GM12878 (cell line): ENCODE measurements around the gene ECSIT. TPM values are rescaled to one million over a fixed set of nuclear protein-coding genes. Genes with fewer than 3 reads are reported as not detected.

Experiments used
- ATAC-seq: fragments of 200-7000 bp; cut with Tn5 transposase; 3 replicates; pipeline ENCODE4 v1.9.1; 2020; ENCODE audit warnings: mild to moderate bottlenecking, moderate library complexity
- BruUV-seq: library from RNA; stranded (reverse); fragments of 400-500 nt; replicated peaks from 2 replicates; lab custom pipeline; 2021; lab: Mats Ljungman, UMichigan
- CTCF ChIA-PET: fragments of 300-600 bp; sonication (Branson Sonifier 250); formaldehyde crosslinking; extraction: SDS; loops from one replicate; lab custom pipeline; 2021; ENCODE audit warnings: inconsistent platforms; lab: Yijun Ruan, JAX
- POLR2A ChIA-PET: fragments of 350-600 bp; formaldehyde crosslinking; extraction: SDS; loops from one replicate; lab custom pipeline; 2021; ENCODE audit warnings: inconsistent platforms; lab: Charles Lee
- RAD21 ChIA-PET: fragments of 300-600 bp; sonication (Branson Sonifier 250); formaldehyde crosslinking; loops from one replicate; lab custom pipeline; 2023; ENCODE audit warnings: antibody characterized with exemption; ENCODE audit not compliant: unreplicated experiment; lab: Charles Lee
- SMC1A ChIA-PET: fragments of 300-600 bp; sonication (Branson Sonifier 250); formaldehyde crosslinking; loops from one replicate; lab custom pipeline; 2023; ENCODE audit not compliant: unreplicated experiment, uncharacterized antibody; lab: Charles Lee
- DNase-seq: peaks from one replicate; pipeline ENCODE4 v3.0.0-alpha.2; 2011; ENCODE audit warnings: low read depth, low spot score
- FAIRE-seq: peaks from 3 replicates; lab custom pipeline; 2011; peaks lifted over from hg19 to GRCh38; lab: Jason Lieb, UNC
- H2AFZ ChIP-seq: 2 replicates; pipeline ENCODE4 v1.6.0; 2011; ENCODE audit warnings: low read depth, low read length, control low read depth; ENCODE audit not compliant: control insufficient read depth
- H3K27ac ChIP-seq: 2 replicates; pipeline ENCODE4 v1.5.1; 2011; ENCODE audit warnings: control low read depth; ENCODE audit not compliant: control insufficient read depth, insufficient read depth
- H3K27me3 ChIP-seq, 2 experiments: replicated peaks in 1 of 2; 2 replicates each; pipeline versions ENCODE4 v1.6.0 to v1.6.1; 2011; ENCODE audit warnings: low read length in 1 of 2; ENCODE audit not compliant: control insufficient read depth in 2 of 2, insufficient read depth in 2 of 2
- H3K36me3 ChIP-seq, 2 experiments: 2 replicates each; pipeline ENCODE4 v1.5.1; 2011; ENCODE audit warnings: low read length in 1 of 2; ENCODE audit not compliant: control insufficient read depth in 2 of 2, insufficient read depth in 2 of 2
- H3K4me1 ChIP-seq: 2 replicates; pipeline ENCODE4 v1.6.1; 2011; ENCODE audit warnings: mild to moderate bottlenecking, low read length, moderate library complexity, mixed read lengths; ENCODE audit not compliant: control insufficient read depth, insufficient read depth
- H3K4me2 ChIP-seq: 2 replicates; pipeline ENCODE4 v1.6.0; 2011; ENCODE audit warnings: control low read depth; ENCODE audit not compliant: control insufficient read depth, insufficient read depth
- H3K4me3 ChIP-seq: fragments of 200-600 bp; sonication (generic); 2 replicates; pipeline ENCODE4 v1.5.1; 2016
- H3K79me2 ChIP-seq: 2 replicates; pipeline ENCODE4 v1.6.0; 2011; ENCODE audit warnings: low read length; ENCODE audit not compliant: control insufficient read depth, insufficient read depth
- H3K9ac ChIP-seq: 2 replicates; pipeline ENCODE4 v1.8.0; 2011; ENCODE audit warnings: low read length, control low read depth, mixed read lengths; ENCODE audit not compliant: control insufficient read depth, insufficient read depth
- H3K9me3 ChIP-seq: replicated peaks from 3 replicates; pipeline ENCODE4 v1.5.1; 2011; ENCODE audit warnings: mild to moderate bottlenecking, low read length; ENCODE audit not compliant: control insufficient read depth, insufficient read depth
- H4K20me1 ChIP-seq: 2 replicates; pipeline ENCODE4 v1.6.0; 2011; ENCODE audit not compliant: control insufficient read depth, insufficient read depth
- ATF7 ChIP-seq: fragments of 450-650 bp; IDR thresholded peaks from 2 replicates; pipeline ENCODE4 v1.6.1; 2016; ENCODE audit warnings: low read depth, mild to moderate bottlenecking
- BCL11A ChIP-seq: IDR thresholded peaks from 2 replicates; pipeline ENCODE4 v1.6.1; 2011; ENCODE audit warnings: low read depth, low read length
- BHLHE40 ChIP-seq, 2 experiments: fragments of 450-650 bp in 1 of 2; IDR thresholded peaks; 2 replicates each; pipeline ENCODE4 v1.6.1; 2011 to 2017; ENCODE audit warnings: low read depth in 2 of 2, borderline replicate concordance in 1 of 2, improper control_type of control experiment in 1 of 2, low read length in 1 of 2, mild to moderate bottlenecking in 1 of 2
- DPF2 ChIP-seq: fragments of 450-650 bp; IDR thresholded peaks from 2 replicates; pipeline ENCODE4 v1.6.1; 2017; ENCODE audit warnings: mild to moderate bottlenecking
- E4F1 ChIP-seq: fragments of 450-650 bp; IDR thresholded peaks from 2 replicates; pipeline ENCODE4 v1.6.1; 2018; ENCODE audit warnings: borderline replicate concordance, mild to moderate bottlenecking; ENCODE audit not compliant: partially characterized antibody
- GABPA ChIP-seq: IDR thresholded peaks from 2 replicates; pipeline ENCODE4 v1.6.1; 2014; ENCODE audit warnings: antibody characterized with exemption, low read depth, mild to moderate bottlenecking, inconsistent platforms
- HDAC2 ChIP-seq: fragments of 200-600 bp; sonication (generic); IDR thresholded peaks from 2 replicates; pipeline ENCODE4 v1.6.1; 2017
- IKZF1 ChIP-seq: fragments of 450-650 bp; conservative IDR thresholded peaks from 2 replicates; pipeline ENCODE4 v1.6.1; 2017; ENCODE audit warnings: antibody characterized with exemption, mild to moderate bottlenecking
- IRF4 ChIP-seq: IDR thresholded peaks from 2 replicates; pipeline ENCODE4 v1.6.1; 2011; ENCODE audit warnings: low read depth, low read length
- JUNB ChIP-seq: IDR thresholded peaks from 2 replicates; pipeline ENCODE4 v1.6.1; 2016; ENCODE audit warnings: antibody characterized with exemption, mild to moderate bottlenecking
- MTA2 ChIP-seq: fragments of 450-650 bp; IDR thresholded peaks from 2 replicates; pipeline ENCODE4 v1.6.1; 2016; ENCODE audit warnings: low read depth, mild to moderate bottlenecking, moderate library complexity
- NBN ChIP-seq: fragments of 450-650 bp; IDR thresholded peaks from 2 replicates; pipeline ENCODE4 v1.6.1; 2016
- NRF1 ChIP-seq: conservative IDR thresholded peaks from 2 replicates; pipeline ENCODE4 v1.6.1; 2011; ENCODE audit warnings: mild to moderate bottlenecking, low read depth, low read length, improper control_type of control experiment
- PBX3 ChIP-seq: IDR thresholded peaks from 2 replicates; pipeline ENCODE4 v1.6.1; 2011; ENCODE audit warnings: mild to moderate bottlenecking, low read depth, low read length, moderate library complexity; ENCODE audit not compliant: insufficient replicate concordance
- RELB ChIP-seq: fragments of 450-650 bp; IDR thresholded peaks from 2 replicates; pipeline ENCODE4 v1.6.1; 2017; ENCODE audit warnings: low read depth, mild to moderate bottlenecking, moderate library complexity
- RUNX3 ChIP-seq: IDR thresholded peaks from 2 replicates; pipeline ENCODE4 v1.6.1; 2012; ENCODE audit warnings: low read length, inconsistent platforms
- SMAD1 ChIP-seq: fragments of 450-650 bp; IDR thresholded peaks from 2 replicates; pipeline ENCODE4 v1.6.1; 2018; ENCODE audit warnings: mild to moderate bottlenecking, low read depth; ENCODE audit not compliant: partially characterized antibody
- TARDBP ChIP-seq: IDR thresholded peaks from 2 replicates; pipeline ENCODE4 v1.6.1; 2016; ENCODE audit warnings: borderline replicate concordance
- WGBS: methylation state at CpG from one replicate; pipeline ENCODE4 v1.1.6; 2016; ENCODE audit warnings: low lambda C conversion rate; ENCODE audit not compliant: insufficient replicate concordance, insufficient coverage; ENCODE audit errors: missing lambda C conversion rate; 5-methylcytosine and 5-hydroxymethylcytosine counted together
- in situ Hi-C: fragments of 300-500 bp; cut with MboI; formaldehyde crosslinking; loops from 9 replicates; pipeline ENCODE4 v1.14.3; 2018; ENCODE audit warnings: mixed read lengths
- intact Hi-C: fragments of 100-400 bp; cut with micrococcal nuclease; formaldehyde crosslinking; loops from one replicate; pipeline ENCODE4 v1.14.2; 2022; ENCODE audit not compliant: unreplicated experiment
- polyA plus RNA-seq, 11 experiments: library from polyadenylated mRNA; depleted of rRNA in 4 of 11; unstranded in 6 of 11; stranded (reverse) in 5 of 11; fragments of >200 nt; fragmentation: Nextera tagmentation in 4 of 11; fragmentation: Illumina TruSeq in 1 of 11; extraction: Ambion mirVana in 4 of 11; extraction: Trizol in 1 of 11; gene quantifications; 1 replicate in 1 of 11; 2 replicates in 10 of 11; pipeline versions ENCODE4 v1.2.1 to v1.2.3, GENCODE V29; 2011 to 2016; ENCODE audit warnings: inconsistent platforms in 2 of 11, missing spikeins in 2 of 11, low read depth in 1 of 11
- total RNA-seq, 4 experiments: library from RNA; depleted of rRNA in 3 of 4; stranded (reverse); fragments of >200 nt in 3 of 4; fragmentation: Illumina TruSeq in 1 of 4; extraction: Trizol in 1 of 4; gene quantifications; 2 replicates each; pipeline versions ENCODE4 v1.2.1 to v1.2.3, GENCODE V29; 2013 to 2021
- TF ChIP-seq, protein P1 (sequence below): fragments of 450-650 bp; IDR thresholded peaks from 2 replicates; pipeline ENCODE4 v1.6.1; 2016; ENCODE audit warnings: mild to moderate bottlenecking

Gene ECSIT
- total and polyA plus RNA-seq, 10 of the 15 experiments (the other 5 are each of a cell fraction or from before 2014, with no cell fraction given) = 1.0 to 59.6 (median 41.3) TPM

GRCh38 chr19:11554160-11554559 is 25.2 kb upstream of the ECSIT start:
- Histone ChIP-seq H3K4me3 (peak overlapping the region; percentile 7; the same call in 1 of the 2 replicates), H3K9me3 (no peaks in the 10 kb centered on the region), H3K27me3 (no peaks in the 10 kb centered on the region), H3K27ac (peak overlapping the region; percentile 59), H2AFZ (no peak overlapping the region), H4K20me1 (no peaks in the 10 kb centered on the region), H3K36me3 (peaks cover 7 to 24% of the 10 kb centered on the region in 2 experiments; a peak in 3 of 4 replicates), H3K9ac (no peak overlapping the region), H3K79me2 (peaks cover 33% of the 10 kb centered on the region), H3K4me1 (peaks cover 23% of the 10 kb centered on the region), H3K4me2 (peak overlapping the region; percentile 67)
- ChIA-PET RAD21 (interaction anchor here (0.7 to 2.1 kb wide), 3 partner anchors 35 to 63 kb away, joined by 3 to 8 read pairs (median 3); no protein-coding TSS in a partner anchor), CTCF (interaction anchor here (0.8 to 1.2 kb wide), 3 partner anchors 10 to 18 kb away, joined by 4 to 7 read pairs (median 4); no protein-coding TSS in a partner anchor), POLR2A (interaction anchor here (1.0 kb wide), 1 partner anchor 14 kb away, joined by 3 read pairs; no protein-coding TSS in a partner anchor), SMC1A (interaction anchor here (0.9 to 1.3 kb wide), 3 partner anchors 10 to 41 kb away, joined by 3 to 4 read pairs (median 3); no protein-coding TSS in a partner anchor)
- no TSS peak for BruUV-seq
- 4% methylated on average over 12 of the region's 12 CpGs for WGBS
- in situ Hi-C loops = no loop called here
- FAIRE-seq = peak; percentile 74
- intact Hi-C loops = no loop called here
- peak; percentile 62 for ATAC-seq
- DNase-seq = peak; percentile 45
- TF ChIP-seq TARDBP = 0 out of 2 replicates have a peak, but pooled peaks have one; percentile 29
- TF ChIP-seq JUNB = peak; percentile 89
- TF ChIP-seq IRF4 = peak; percentile 86
- TF ChIP-seq SMAD1 = no peak
- TF ChIP-seq NRF1 = no peak
- peak; percentile 27; the same call in 1 of the 2 replicates for TF ChIP-seq ATF7
- TF ChIP-seq RELB = peak; percentile 33; the same call in 1 of the 2 replicates
- TF ChIP-seq DPF2 = peak; percentile 60; the same call in 1 of the 2 replicates
- peak; percentile 65 for TF ChIP-seq NBN
- no peak for TF ChIP-seq HDAC2
- TF ChIP-seq RUNX3 = peak; percentile 92
- TF ChIP-seq E4F1 = no peak
- TF ChIP-seq BHLHE40 (IDR thresholded peaks at IDR 0.05; ENCODE audit: borderline replicate concordance in 1 of 2, low read depth in 2 of 2, low read length in 1 of 2) = peak in 1 of 2 experiments; percentile 51; a peak in 1 of 4 replicates
- peak; percentile 49; the same call in 1 of the 2 replicates for TF ChIP-seq MTA2
- peak; percentile 61; the same call in 1 of the 2 replicates for TF ChIP-seq BCL11A
- TF ChIP-seq PBX3 = peak; percentile 51
- TF ChIP-seq GABPA = 0 out of 2 replicates have a peak, but pooled peaks have one; percentile 33
- TF ChIP-seq, protein P1, sequence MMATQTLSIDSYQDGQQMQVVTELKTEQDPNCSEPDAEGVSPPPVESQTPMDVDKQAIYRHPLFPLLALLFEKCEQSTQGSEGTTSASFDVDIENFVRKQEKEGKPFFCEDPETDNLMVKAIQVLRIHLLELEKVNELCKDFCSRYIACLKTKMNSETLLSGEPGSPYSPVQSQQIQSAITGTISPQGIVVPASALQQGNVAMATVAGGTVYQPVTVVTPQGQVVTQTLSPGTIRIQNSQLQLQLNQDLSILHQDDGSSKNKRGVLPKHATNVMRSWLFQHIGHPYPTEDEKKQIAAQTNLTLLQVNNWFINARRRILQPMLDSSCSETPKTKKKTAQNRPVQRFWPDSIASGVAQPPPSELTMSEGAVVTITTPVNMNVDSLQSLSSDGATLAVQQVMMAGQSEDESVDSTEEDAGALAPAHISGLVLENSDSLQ = peak; percentile 78
- TF ChIP-seq IKZF1 = peak; percentile 86
